Uterus (tissue), 4 donors: Measurements from ENCODE around the gene SERHL2. TPM values are rescaled to one million over a fixed set of nuclear protein-coding genes. Genes with fewer than 3 reads are reported as not detected.
"Not testable (repeated sequence)": the region's sequence is repeated elsewhere in the genome, so short reads cannot be mapped to it uniquely, and the experiment has no call there.

ENCODE experiments used
- DNase-seq, 2 donors: peaks; one replicate each; pipeline ENCODE4 v3.0.0-alpha.2; 2019 to 2020
- H3K27ac ChIP-seq, 2 donors: fragments of 200-600 bp; sonication (generic); 1 replicate in 1 of 2; 2 replicates in 1 of 2; pipeline ENCODE4 v1.5.1; 2016 to 2018
- H3K27me3 ChIP-seq, 2 donors: fragments of 200-600 bp; sonication (generic); one replicate each; pipeline ENCODE4 v1.5.1; 2018 to 2019; ENCODE audit warnings: control low read depth in 1 of 2
- H3K36me3 ChIP-seq, 2 donors: fragments of 200-600 bp; sonication (generic); one replicate each; pipeline ENCODE4 v1.5.1; 2019; ENCODE audit warnings: control low read depth in 1 of 2
- H3K4me1 ChIP-seq, 2 donors: fragments of 200-600 bp; sonication (generic); one replicate each; pipeline ENCODE4 v1.5.1; 2018 to 2019; ENCODE audit warnings: control low read depth in 1 of 2
- H3K4me3 ChIP-seq, 2 donors: fragments of 200-600 bp; sonication (generic); 1 replicate in 1 of 2; 2 replicates in 1 of 2; pipeline ENCODE4 v1.5.1; 2018 to 2019; ENCODE audit warnings: mild to moderate bottlenecking in 1 of 2
- H3K9me3 ChIP-seq, 2 donors: fragments of 200-600 bp; sonication (generic); one replicate each; pipeline ENCODE4 v1.5.1; 2019; ENCODE audit warnings: control low read depth in 1 of 2
- CTCF ChIP-seq, 4 experiments: fragments of 200-600 bp in 2 of 4; fragments of 450-650 bp in 2 of 4; sonication (generic) in 2 of 4; IDR thresholded peaks; one replicate each; pipeline ENCODE4 v1.5.1; 2016 to 2019; ENCODE audit warnings: antibody characterized with exemption in 4 of 4, mild to moderate bottlenecking in 2 of 4, moderate library complexity in 1 of 4
- POLR2A ChIP-seq, 2 donors: fragments of 450-650 bp; IDR thresholded peaks; one replicate each; pipeline ENCODE4 v1.6.1; 2016; ENCODE audit warnings: antibody characterized with exemption in 2 of 2, mild to moderate bottlenecking in 1 of 2, moderate library complexity in 1 of 2
- intact Hi-C: fragments of 100-400 bp; cut with DNase I; formaldehyde crosslinking; loops from one replicate; pipeline ENCODE4 v1.15.1; 2023; ENCODE audit warnings: low total_unique reads
- total RNA-seq, 4 donors: library from RNA; depleted of rRNA in 3 of 4; stranded (reverse); fragments of >200 nt in 3 of 4; gene quantifications; one replicate each; pipeline versions ENCODE4 v1.1.0 to v1.2.4, GENCODE V29; 2014 to 2023
- donor health status: DM: yes; HTN: yes; CAD: no.

SERHL2 gene
- total RNA-seq, 4 donors from 2014 or later: 3.6 to 9.9 (median 6.7) TPM

- H3K4me1 ChIP-seq: no peaks in the 10 kb centered on the region
- H3K27me3 ChIP-seq: no peaks in the 10 kb centered on the region
- DNase-seq: no peak
- H3K27ac ChIP-seq: no peak overlapping the region
- H3K9me3 ChIP-seq: no peaks in the 10 kb centered on the region
- TF ChIP-seq CTCF (IDR thresholded peaks at IDR 0.05): peak in 3 of 4 experiments; percentile 28 to 37 (median 29)
- TF ChIP-seq POLR2A (IDR thresholded peaks at IDR 0.05): no peak
- intact Hi-C loops: no loop called here
- H3K36me3 ChIP-seq: no peaks in the 10 kb centered on the region
- H3K4me3 ChIP-seq: no peak overlapping the region
Measured at GRCh38 chr22:42560781-42561180, 7.0 kb downstream of the SERHL2 start.

GRCh38 chr22:42561856-42562255 is 8.1 kb downstream of the SERHL2 start:
- Histone ChIP-seq H3K27me3 (no peaks in the 10 kb centered on the region), H3K4me1 (no peaks in the 10 kb centered on the region), H3K4me3 (no peak overlapping the region), H3K27ac (no peak overlapping the region), H3K9me3 (no peaks in the 10 kb centered on the region), H3K36me3 (no peaks in the 10 kb centered on the region)
- no peak for TF ChIP-seq POLR2A (IDR thresholded peaks at IDR 0.05)
- no peak for TF ChIP-seq CTCF (IDR thresholded peaks at IDR 0.05)
- intact Hi-C loops: no loop called here
- no peak for DNase-seq

GRCh38 chr22:42562279-42562678 is 8.5 kb downstream of the SERHL2 start:
- H3K27me3 ChIP-seq: no peaks in the 10 kb centered on the region
- intact Hi-C loops: no loop called here
- no peak overlapping the region for H3K27ac ChIP-seq
- DNase-seq: no peak
- no peak for TF ChIP-seq POLR2A (IDR thresholded peaks at IDR 0.05)
- no peak for TF ChIP-seq CTCF (IDR thresholded peaks at IDR 0.05)
- H3K4me1 ChIP-seq: no peaks in the 10 kb centered on the region
- H3K9me3 ChIP-seq: no peaks in the 10 kb centered on the region
- H3K36me3 ChIP-seq: no peaks in the 10 kb centered on the region
- H3K4me3 ChIP-seq: no peak overlapping the region

GRCh38 chr22:42562684-42563083 is 8.9 kb downstream of the SERHL2 start:
- Histone ChIP-seq H3K9me3 (no peaks in the 10 kb centered on the region), H3K36me3 (no peaks in the 10 kb centered on the region), H3K4me1 (no peaks in the 10 kb centered on the region), H3K27ac (no peak overlapping the region), H3K27me3 (no peaks in the 10 kb centered on the region), H3K4me3 (no peak overlapping the region)
- DNase-seq: no peak
- TF ChIP-seq POLR2A (IDR thresholded peaks at IDR 0.05) (no peak), CTCF (IDR thresholded peaks at IDR 0.05) (no peak)
- intact Hi-C loops: no loop called here

GRCh38 chr22:42563943-42564342 is 10.2 kb downstream of the SERHL2 start:
- H3K27ac ChIP-seq, DNase-seq, H3K9me3 ChIP-seq, H3K27me3 ChIP-seq, intact Hi-C loops, H3K4me3 ChIP-seq, H3K36me3 ChIP-seq, H3K4me1 ChIP-seq: not testable (repeated sequence)

- H3K36me3 ChIP-seq: no peaks in the 10 kb centered on the region
- DNase-seq: no peak
Measured at GRCh38 chr22:42564699-42565098, 10.9 kb downstream of the SERHL2 start.

More at GRCh38 chr22:42564699-42565098, 10.9 kb downstream of the SERHL2 start:
- intact Hi-C loops: no loop called here
- Histone ChIP-seq H3K27me3 (no peaks in the 10 kb centered on the region), H3K4me1 (no peaks in the 10 kb centered on the region), H3K4me3 (no peak overlapping the region), H3K27ac (no peak overlapping the region), H3K9me3 (no peaks in the 10 kb centered on the region)
- TF ChIP-seq CTCF (IDR thresholded peaks at IDR 0.05): no peak
- TF ChIP-seq POLR2A (IDR thresholded peaks at IDR 0.05): no peak
